T-cell (primary cell): Measurements from ENCODE around the gene MAP3K3. TPM values are rescaled to one million over a fixed set of nuclear protein-coding genes. Genes with fewer than 3 reads are reported as not detected.

Experiments used
- ATAC-seq, 4 experiments: fragments of 200-7000 bp in 3 of 4; fragments of 150-1000 bp in 1 of 4; cut with Tn5 transposase; replicated peaks in 1 of 4; 1 replicate in 3 of 4; 2 replicates in 1 of 4; pipeline ENCODE4 v1.10.0; 2021; ENCODE audit warnings: moderate library complexity in 3 of 4, mild to moderate bottlenecking in 2 of 4, moderate number of reproducible peaks in 1 of 4
- CTCF ChIA-PET, 2 donors: fragments of 300-600 bp; sonication (Branson Sonifier 250); formaldehyde crosslinking; loops; one replicate each; lab custom pipeline; 2022; ENCODE audit warnings: antibody characterized with exemption in 2 of 2; lab: Charles Lee
- POLR2A ChIA-PET, 2 donors: fragments of 300-600 bp; sonication (Branson Sonifier 250); formaldehyde crosslinking; loops; one replicate each; lab custom pipeline; 2022; ENCODE audit warnings: antibody characterized with exemption in 2 of 2; lab: Charles Lee
- DNase-seq, 35 experiments: peaks; one replicate each; pipeline versions ENCODE4 v3.0.0 to v3.0.0-alpha.2; 2013 to 2023
- H3K27ac ChIP-seq: one replicate; pipeline ENCODE4 v1.5.1; 2013; ENCODE audit warnings: low read length
- H3K27me3 ChIP-seq, 2 experiments: replicated peaks in 1 of 2; 1 replicate in 1 of 2; 2 replicates in 1 of 2; pipeline versions ENCODE4 v1.6.1 to v1.7.0; 2013; ENCODE audit warnings: low read length in 1 of 2, mixed read lengths in 1 of 2; ENCODE audit not compliant: control insufficient read depth in 2 of 2, insufficient read depth in 2 of 2; ENCODE audit errors: extremely low read depth in 1 of 2
- H3K36me3 ChIP-seq, 2 donors: 1 replicate in 1 of 2; 2 replicates in 1 of 2; pipeline versions ENCODE4 v1.6.1 to v1.7.0; 2013; ENCODE audit warnings: low read length in 1 of 2; ENCODE audit not compliant: control insufficient read depth in 2 of 2, insufficient read depth in 1 of 2; ENCODE audit errors: extremely low read depth in 1 of 2
- H3K4me1 ChIP-seq, 2 experiments: 1 replicate in 1 of 2; 2 replicates in 1 of 2; pipeline versions ENCODE4 v1.6.1 to v1.7.0; 2013; ENCODE audit warnings: low read length in 2 of 2, mixed read lengths in 1 of 2; ENCODE audit not compliant: insufficient read depth in 2 of 2, control insufficient read depth in 1 of 2; ENCODE audit errors: extremely low read depth in 1 of 2
- H3K4me3 ChIP-seq, 2 donors: 1 replicate in 1 of 2; 2 replicates in 1 of 2; pipeline versions ENCODE4 v1.5.1 to v1.7.0; 2013; ENCODE audit warnings: mild to moderate bottlenecking in 2 of 2, low read length in 1 of 2, moderate library complexity in 1 of 2; ENCODE audit not compliant: control insufficient read depth in 1 of 2; ENCODE audit errors: extremely low read depth in 1 of 2
- H3K9me3 ChIP-seq: 2 replicates; pipeline ENCODE4 v1.7.0; 2013
- H3K27ac Mint-ChIP-seq, 2 donors: one replicate each; pipeline ENCODE4 v1.8.0; 2020 to 2021; ENCODE audit warnings: mild to moderate bottlenecking in 2 of 2, mixed read lengths in 2 of 2
- H3K27me3 Mint-ChIP-seq, 2 donors: one replicate each; pipeline ENCODE4 v1.8.0; 2021 to 2022; ENCODE audit warnings: mixed read lengths in 2 of 2
- H3K36me3 Mint-ChIP-seq: one replicate; pipeline ENCODE4 v1.8.0; 2021; ENCODE audit warnings: mixed read lengths
- H3K4me1 Mint-ChIP-seq, 3 donors: one replicate each; pipeline ENCODE4 v1.8.0; 2020 to 2022; ENCODE audit warnings: mixed read lengths in 3 of 3, mild to moderate bottlenecking in 1 of 3
- H3K4me3 Mint-ChIP-seq, 3 donors: one replicate each; pipeline ENCODE4 v1.8.0; 2020 to 2022; ENCODE audit warnings: mild to moderate bottlenecking in 3 of 3, mixed read lengths in 3 of 3, moderate library complexity in 3 of 3
- H3K9me3 Mint-ChIP-seq, 3 donors: one replicate each; pipeline ENCODE4 v1.8.0; 2020 to 2022; ENCODE audit warnings: mixed read lengths in 3 of 3
- WGBS: methylation state at CpG from one replicate; pipeline ENCODE4 v1.1.5; 2013; ENCODE audit warnings: missing lambda C conversion rate; ENCODE audit not compliant: insufficient coverage; 5-methylcytosine and 5-hydroxymethylcytosine counted together
- total RNA-seq, 35 experiments: library from RNA in 6 of 35; stranded (reverse) in 6 of 35; fragments of 120-200 nt in 1 of 35; gene quantifications; one replicate each; pipeline versions ENCODE4 v1.2.1 to v1.2.4 and lab custom pipeline; 2013 to 2026

The MAP3K3 gene
- total RNA-seq, 5 donors from 2014 or later (not counting 1 experiment from before 2014, with no cell fraction given): 71.0 to 91.1 (median 85.4) TPM

GRCh38 chr17:63641692-63642448 is 19.7 kb downstream of the MAP3K3 start:
- peak overlapping the region in 1 of 2 donors; percentile 28 for H3K27ac Mint-ChIP-seq
- no peak overlapping the region for H3K4me3 ChIP-seq
- H3K4me1 ChIP-seq: peaks cover 8 to 9% of the 10 kb centered on the region in 2 experiments
- H3K27me3 Mint-ChIP-seq: no peaks in the 10 kb centered on the region
- no peak for ATAC-seq
- no peaks in the 10 kb centered on the region for H3K9me3 Mint-ChIP-seq
- H3K9me3 ChIP-seq: no peaks in the 10 kb centered on the region
- H3K4me3 Mint-ChIP-seq: no peak overlapping the region
- H3K4me1 Mint-ChIP-seq: peaks cover 20 to 40% (median 22%) of the 10 kb centered on the region in 3 donors
- ChIA-PET CTCF (no interaction called here), POLR2A (no interaction called here)
- H3K27me3 ChIP-seq: no peaks in the 10 kb centered on the region
- peaks cover 38% of the 10 kb centered on the region for H3K36me3 Mint-ChIP-seq
- H3K27ac ChIP-seq: no peak overlapping the region
- peaks cover 3 to 35% of the 10 kb centered on the region in 2 donors for H3K36me3 ChIP-seq
- peak in 3 of 35 experiments; percentile 6 to 27 (median 8) for DNase-seq
- 100% methylated on average over 1 of the region's 4 CpGs for WGBS

GRCh38 chr17:63644846-63645245 is 22.6 kb downstream of the MAP3K3 start:
- no peaks in the 10 kb centered on the region for H3K9me3 Mint-ChIP-seq
- Histone ChIP-seq H3K4me3 (no peak overlapping the region), H3K36me3 (peaks cover 0 to 33% of the 10 kb centered on the region in 2 donors), H3K27ac (no peak overlapping the region), H3K9me3 (no peaks in the 10 kb centered on the region), H3K27me3 (no peaks in the 10 kb centered on the region), H3K4me1 (peaks cover 0 to 6% of the 10 kb centered on the region in 2 experiments)
- ChIA-PET CTCF (no interaction called here), POLR2A (no interaction called here)
- no peak for ATAC-seq
- H3K36me3 Mint-ChIP-seq: peaks cover 55% of the 10 kb centered on the region
- no peak overlapping the region for H3K4me3 Mint-ChIP-seq
- no peak for DNase-seq
- H3K27me3 Mint-ChIP-seq: no peaks in the 10 kb centered on the region
- peaks cover 8 to 44% (median 26%) of the 10 kb centered on the region in 3 donors for H3K4me1 Mint-ChIP-seq
- 97% methylated on average over 7 of the region's 7 CpGs for WGBS
- H3K27ac Mint-ChIP-seq: no peak overlapping the region

- Mint-ChIP-seq H3K4me1 (peaks cover 10 to 47% (median 25%) of the 10 kb centered on the region in 3 donors), H3K27me3 (no peaks in the 10 kb centered on the region), H3K4me3 (no peak overlapping the region), H3K9me3 (no peaks in the 10 kb centered on the region), H3K36me3 (peaks cover 53% of the 10 kb centered on the region), H3K27ac (peak overlapping the region in 1 of 2 donors; percentile 20)
- Histone ChIP-seq H3K4me1 (peaks cover 0 to 7% of the 10 kb centered on the region in 2 experiments), H3K4me3 (no peak overlapping the region), H3K9me3 (no peaks in the 10 kb centered on the region), H3K36me3 (peaks cover 0 to 27% of the 10 kb centered on the region in 2 donors), H3K27ac (no peak overlapping the region), H3K27me3 (no peaks in the 10 kb centered on the region)
- no peak for DNase-seq
- no peak for ATAC-seq
- POLR2A ChIA-PET: no interaction called here
- CTCF ChIA-PET: no interaction called here
- 100% methylated on average over 4 of the region's 5 CpGs for WGBS
Measured at GRCh38 chr17:63645775-63646487, 23.7 kb downstream of the MAP3K3 start.

- Mint-ChIP-seq H3K27ac (peak overlapping the region in 1 of 2 donors; percentile 20), H3K9me3 (no peaks in the 10 kb centered on the region), H3K36me3 (peaks cover 53% of the 10 kb centered on the region), H3K4me1 (peaks cover 10 to 46% (median 25%) of the 10 kb centered on the region in 3 donors), H3K4me3 (no peak overlapping the region), H3K27me3 (no peaks in the 10 kb centered on the region)
- H3K27ac ChIP-seq: no peak overlapping the region
- ATAC-seq (no peak), DNase-seq (no peak)
- H3K4me1 ChIP-seq: peaks cover 0 to 7% of the 10 kb centered on the region in 2 experiments
- no peaks in the 10 kb centered on the region for H3K9me3 ChIP-seq
- H3K4me3 ChIP-seq: no peak overlapping the region
- no CpG with 5 or more reads among the region's 1 CpG for WGBS
- H3K27me3 ChIP-seq: no peaks in the 10 kb centered on the region
- ChIA-PET CTCF (no interaction called here), POLR2A (no interaction called here)
- peaks cover 0 to 30% of the 10 kb centered on the region in 2 donors for H3K36me3 ChIP-seq
Measured at GRCh38 chr17:63646488-63646806, 24.2 kb downstream of the MAP3K3 start.

- WGBS: 98% methylated on average over 3 of the region's 4 CpGs
- no peaks in the 10 kb centered on the region for H3K27me3 Mint-ChIP-seq
- no peak overlapping the region for H3K27ac ChIP-seq
- no peaks in the 10 kb centered on the region for H3K27me3 ChIP-seq
- no peak overlapping the region for H3K4me3 ChIP-seq
- POLR2A ChIA-PET: no interaction called here
- peaks cover 0 to 33% of the 10 kb centered on the region in 2 donors for H3K36me3 ChIP-seq
- CTCF ChIA-PET: interaction anchor here in 1 of 2 donors (0.5 kb wide), 1 partner anchor 129 kb away, joined by 4 read pairs; no protein-coding TSS in a partner anchor
- no peak for ATAC-seq
- peaks cover 0 to 7% of the 10 kb centered on the region in 2 experiments for H3K4me1 ChIP-seq
- no peak for DNase-seq
- no peak overlapping the region for H3K4me3 Mint-ChIP-seq
- H3K27ac Mint-ChIP-seq: peak overlapping the region in 1 of 2 donors; percentile 11
- H3K9me3 Mint-ChIP-seq: no peaks in the 10 kb centered on the region
- H3K9me3 ChIP-seq: no peaks in the 10 kb centered on the region
- H3K4me1 Mint-ChIP-seq: peaks cover 10 to 42% (median 25%) of the 10 kb centered on the region in 3 donors
- H3K36me3 Mint-ChIP-seq: peaks cover 51% of the 10 kb centered on the region
Measured at GRCh38 chr17:63647065-63647725, 25.0 kb downstream of the MAP3K3 start.

GRCh38 chr17:63647936-63648335 is 25.7 kb downstream of the MAP3K3 start:
- no peak overlapping the region for H3K4me3 ChIP-seq
- CTCF ChIA-PET: interaction anchor here in 1 of 2 donors (0.5 kb wide), 1 partner anchor 128 kb away, joined by 4 read pairs; no protein-coding TSS in a partner anchor
- H3K9me3 Mint-ChIP-seq: no peaks in the 10 kb centered on the region

More at GRCh38 chr17:63647936-63648335, 25.7 kb downstream of the MAP3K3 start:
- peaks cover 10 to 42% (median 25%) of the 10 kb centered on the region in 3 donors for H3K4me1 Mint-ChIP-seq
- ATAC-seq: no peak
- Histone ChIP-seq H3K9me3 (no peaks in the 10 kb centered on the region), H3K27me3 (no peaks in the 10 kb centered on the region), H3K36me3 (peaks cover 0 to 38% of the 10 kb centered on the region in 2 donors), H3K4me1 (peaks cover 0 to 7% of the 10 kb centered on the region in 2 experiments), H3K27ac (no peak overlapping the region)
- DNase-seq: no peak
- POLR2A ChIA-PET: no interaction called here
- H3K36me3 Mint-ChIP-seq: peaks cover 59% of the 10 kb centered on the region
- H3K27me3 Mint-ChIP-seq: no peaks in the 10 kb centered on the region
- no peak overlapping the region for H3K4me3 Mint-ChIP-seq
- H3K27ac Mint-ChIP-seq: no peak overlapping the region
